ENCODE measurements around the gene ASCC3. TPM values are rescaled to one million over a fixed set of nuclear protein-coding genes. Genes with fewer than 3 reads are reported as not detected.

Gene ASCC3
- total RNA-seq, 1 donor from 2014 or later = 43.1 TPM

GRCh38 chr6:100491952-100492670 is 389.0 kb downstream of the ASCC3 start:
- DNase-seq = no peak

GRCh38 chr6:100490065-100490464 is 391.1 kb downstream of the ASCC3 start:
- no peak for DNase-seq

GRCh38 chr6:100488244-100488643 is 392.9 kb downstream of the ASCC3 start:
- no peak for DNase-seq

- no peak for DNase-seq
These were observed 393.5 kb downstream of the ASCC3 start for GRCh38 chr6:100487638-100488037.

- DNase-seq = no peak
These were observed 395.9 kb downstream of the ASCC3 start for GRCh38 chr6:100485268-100485667.

GRCh38 chr6:100484474-100484873 is 396.7 kb downstream of the ASCC3 start:
- no peak for DNase-seq

- DNase-seq = no peak
These were observed 398.4 kb downstream of the ASCC3 start for GRCh38 chr6:100482698-100483097.

- DNase-seq = peak; percentile 8
These were observed 401.7 kb downstream of the ASCC3 start for GRCh38 chr6:100479179-100480035.

- DNase-seq = no peak
These were observed 405.4 kb downstream of the ASCC3 start for GRCh38 chr6:100475554-100476320.

- no peak for DNase-seq
These were observed 407.9 kb downstream of the ASCC3 start for GRCh38 chr6:100473182-100473581.

- DNase-seq = no peak
These were observed 408.5 kb downstream of the ASCC3 start for GRCh38 chr6:100472674-100473073.

- no peak for DNase-seq
These were observed 410.6 kb downstream of the ASCC3 start for GRCh38 chr6:100470422-100471120.

GRCh38 chr6:100469101-100469859 is 411.8 kb downstream of the ASCC3 start:
- DNase-seq = no peak

GRCh38 chr6:100468016-100468622 is 413.0 kb downstream of the ASCC3 start:
- DNase-seq = no peak

- no peak for DNase-seq
These were observed 413.8 kb downstream of the ASCC3 start for GRCh38 chr6:100467129-100468015.

- no peak for DNase-seq
These were observed 414.6 kb downstream of the ASCC3 start for GRCh38 chr6:100466410-100467128.

- peak; percentile 43 for DNase-seq
These were observed 415.3 kb downstream of the ASCC3 start for GRCh38 chr6:100465701-100466409.

All from skin of body (tissue), 2 donors.